ENCODE results near the gene MAVS.
A peak's percentile ranks its signal among the peaks of the same experiment; 100 is the strongest.
"Not testable (repeated sequence)": the region's sequence is repeated elsewhere in the genome, so short reads cannot be mapped to it uniquely, and the experiment has no call there.

MAVS gene

DNA sequence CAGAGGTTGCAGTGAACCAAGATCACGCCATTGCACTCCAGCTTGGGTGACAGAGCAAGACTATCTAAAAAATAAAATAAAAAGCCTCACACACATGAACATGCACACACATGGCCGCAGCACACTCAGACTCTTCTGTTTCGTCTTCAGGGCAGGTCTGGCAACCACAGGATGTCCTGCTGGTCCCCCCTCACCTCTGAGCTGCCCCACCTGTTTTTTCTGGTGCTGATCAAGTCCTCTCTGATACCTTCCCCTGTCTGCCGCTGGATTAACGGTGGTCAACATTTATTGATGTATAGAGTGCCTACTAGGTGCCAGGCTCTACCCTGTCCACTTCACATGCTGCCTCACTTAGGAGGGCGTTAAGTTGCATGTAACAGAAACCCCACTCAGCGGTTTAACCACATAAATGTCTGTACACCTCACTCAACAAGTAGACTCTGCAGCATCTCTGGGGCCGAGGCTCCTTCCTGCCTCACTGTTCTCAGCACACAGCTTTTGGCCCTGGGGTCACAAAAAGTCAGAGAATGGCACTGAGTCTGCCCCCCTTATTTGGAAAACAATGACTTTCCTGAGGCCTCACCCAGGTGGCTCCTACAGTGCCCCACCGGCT lies 30.8 kb upstream of the MAVS start:
- no peak for DNase-seq

DNA sequence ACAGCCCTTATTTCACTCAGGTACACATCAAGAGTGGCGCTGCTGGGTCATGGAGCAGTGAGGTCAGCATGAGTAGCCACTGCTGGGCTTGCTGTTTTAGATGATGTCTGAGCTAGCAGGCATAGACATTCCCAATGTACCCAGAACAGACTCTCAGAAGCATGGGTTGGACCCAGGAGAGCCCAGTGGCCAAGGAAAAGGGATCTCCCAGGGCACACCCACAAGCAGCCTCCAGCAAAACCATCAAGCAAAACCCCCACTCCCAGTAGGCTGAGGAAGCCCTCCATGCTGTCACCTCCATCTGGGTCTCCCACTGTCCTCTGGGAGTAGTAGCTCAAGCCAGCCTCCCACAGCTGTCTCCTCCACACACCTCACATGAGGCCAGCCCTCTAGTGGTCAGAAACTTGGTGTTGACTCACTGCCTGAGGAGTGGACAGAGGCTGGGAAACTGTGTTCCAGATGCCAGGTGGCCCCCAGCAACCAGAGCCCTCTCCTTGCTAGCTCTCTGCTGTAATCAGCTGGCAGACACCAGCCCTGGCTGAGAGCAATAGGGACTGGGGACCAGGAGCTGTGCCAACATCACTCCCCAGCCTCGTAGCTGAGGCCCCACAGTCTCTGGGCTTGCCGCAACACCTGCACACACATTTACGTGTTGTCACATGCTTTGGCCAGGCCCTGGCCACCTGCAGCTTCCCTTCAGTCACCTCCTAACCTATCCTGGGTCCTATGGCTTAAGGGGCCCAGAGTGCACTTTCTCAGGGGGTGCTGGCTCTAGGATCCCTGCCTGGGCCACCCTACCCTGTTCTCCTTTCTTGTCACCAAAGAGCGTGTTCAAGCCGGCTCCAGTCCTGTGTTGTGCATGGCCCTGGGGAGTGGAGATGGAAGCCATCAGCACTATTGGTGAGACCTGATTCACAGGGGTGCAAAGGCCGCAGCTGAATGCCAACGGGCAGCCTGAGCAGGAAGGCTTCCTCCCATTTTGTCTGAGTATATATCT lies 28.2 kb upstream of the MAVS start:
- DNase-seq, result peak; percentile 65

DNA sequence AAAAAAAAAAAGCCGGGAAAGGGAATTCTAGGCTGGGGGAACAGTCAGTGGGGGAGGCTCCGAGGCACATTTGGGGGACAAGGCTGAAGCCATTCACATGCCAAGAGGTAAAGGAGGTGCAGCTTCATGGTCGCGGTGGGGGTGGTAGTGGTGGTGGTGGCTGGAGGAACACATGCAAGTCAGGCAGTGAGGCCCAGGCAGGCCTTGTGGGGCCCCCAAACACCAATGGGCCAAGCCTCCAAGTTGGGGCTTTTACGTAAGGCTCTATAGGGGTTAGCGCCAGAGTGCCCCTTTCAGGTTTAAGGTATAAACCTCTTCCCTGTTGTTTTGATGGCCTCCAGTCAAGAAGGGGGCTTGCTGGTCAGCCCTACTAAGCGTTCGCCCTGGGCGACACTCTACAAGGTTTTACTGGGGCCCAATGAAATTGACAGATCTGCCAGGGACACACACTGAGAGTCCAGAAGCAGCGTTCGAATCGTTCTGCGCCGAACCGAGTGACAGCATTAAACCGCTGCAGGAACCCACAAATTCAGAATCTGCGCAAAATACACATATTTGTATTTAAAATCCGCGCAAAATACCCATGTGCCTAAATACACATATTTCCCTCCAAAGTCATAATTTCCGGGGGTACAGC lies 27.1 kb upstream of the MAVS start:
- no peak for DNase-seq

DNA sequence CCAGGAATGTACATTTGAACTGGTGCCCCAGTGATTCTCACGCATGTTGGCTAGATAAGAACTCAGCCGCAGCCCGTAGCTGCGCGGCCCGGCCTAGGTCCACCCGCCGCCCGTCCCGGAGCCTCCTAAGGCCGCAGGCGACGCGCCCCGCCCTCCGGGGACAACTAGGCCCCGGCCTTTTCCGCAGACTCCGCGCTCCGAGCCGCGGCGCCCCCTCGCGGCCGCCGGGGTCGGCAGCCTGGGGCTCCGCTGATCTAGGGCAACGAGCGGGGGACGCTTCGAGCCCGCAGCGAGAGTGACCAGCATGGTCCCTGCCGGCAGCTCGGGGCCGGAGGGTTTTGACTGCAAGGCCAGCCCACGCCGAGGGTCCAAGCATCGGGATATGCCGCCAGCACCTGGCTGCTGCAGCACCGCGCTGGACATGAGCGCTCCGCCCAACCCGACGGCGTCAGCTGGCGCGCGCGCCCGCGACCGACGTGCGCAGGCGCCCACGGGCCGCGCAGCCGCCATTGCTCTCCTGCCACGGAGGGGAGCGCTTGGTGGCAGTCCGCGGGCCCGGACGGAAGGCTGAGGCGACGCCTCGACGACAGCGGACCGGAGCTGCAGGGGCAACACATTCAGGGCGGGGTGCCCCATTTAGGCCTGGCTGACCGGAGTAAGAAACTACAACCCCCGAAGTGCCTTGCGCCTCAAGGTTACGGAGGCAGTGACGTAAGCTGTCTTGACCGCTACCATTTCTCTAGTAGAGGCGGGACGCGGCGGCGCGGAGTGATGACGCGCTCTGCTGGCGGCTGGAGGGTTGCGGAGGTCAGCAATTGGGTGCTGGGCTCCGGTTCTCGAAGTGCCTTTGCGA lies 26.4 kb upstream of the MAVS start, which contains the start of gene AP5S1:
Gene AP5S1, plus strand, starts transcription at position 500 of the 853 bp plus-strand sequence. CDS start 1,571 bp downstream, outside the sequence.
- DNase-seq, result peak; percentile 98

DNA sequence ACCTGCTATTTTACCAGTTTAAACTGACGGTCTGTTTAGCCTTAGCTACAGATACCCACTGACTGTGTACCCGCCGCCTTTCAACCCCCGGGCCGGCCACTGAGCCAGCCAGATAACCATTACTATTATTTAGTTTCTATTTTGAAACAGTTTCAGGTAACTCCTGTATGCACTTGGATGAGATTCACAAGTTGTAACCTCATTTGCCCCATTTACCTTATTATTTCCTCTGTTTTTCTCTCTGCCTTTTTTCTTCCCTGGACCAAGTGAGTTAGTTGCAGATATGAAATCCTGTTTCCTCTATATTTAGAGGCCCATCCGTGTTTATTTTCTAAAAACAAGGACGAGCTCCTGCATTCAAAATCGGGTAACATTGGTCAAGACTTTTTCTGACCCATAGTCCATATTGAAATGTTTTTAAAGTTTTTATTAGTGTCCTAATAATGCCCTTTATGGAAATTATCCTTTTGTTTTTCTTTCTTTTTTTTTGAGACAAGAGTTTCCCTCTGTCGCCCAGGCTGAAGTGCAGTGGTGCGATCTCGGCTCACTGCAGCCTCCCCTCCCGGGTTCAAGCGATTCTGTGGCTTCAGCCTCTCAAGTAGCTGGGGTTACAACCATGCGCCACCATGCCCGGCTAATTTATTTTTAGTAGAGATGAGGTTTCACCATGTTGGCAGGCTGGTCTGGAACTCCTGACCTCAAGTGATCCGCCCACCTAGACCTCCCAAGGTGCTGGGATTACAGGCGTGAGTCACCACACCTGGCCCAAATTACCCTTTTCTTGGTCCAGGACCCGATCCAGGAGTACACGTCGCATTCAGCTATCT lies 25.5 kb upstream of the MAVS start:
- no peak for DNase-seq

DNA sequence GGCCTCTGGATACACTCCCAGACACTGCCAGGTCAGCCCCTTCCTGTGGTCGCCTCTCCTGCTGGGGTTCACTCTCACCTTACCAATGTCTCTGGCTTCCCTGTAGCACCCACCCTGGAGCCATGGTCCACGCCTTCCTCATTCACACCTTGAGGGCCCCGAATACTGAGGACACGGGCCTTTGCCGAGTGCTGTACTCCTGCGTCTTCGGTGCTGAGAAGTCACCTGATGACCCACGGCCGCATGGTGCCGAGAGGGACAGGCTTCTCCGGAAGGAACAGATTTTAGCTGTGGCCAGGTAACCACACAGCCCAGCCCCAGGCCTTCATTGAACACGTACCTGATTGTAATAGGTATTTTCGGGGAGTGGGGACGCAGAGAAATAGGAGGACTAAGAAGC lies 24.6 kb upstream of the MAVS start:
- no peak for DNase-seq

DNA sequence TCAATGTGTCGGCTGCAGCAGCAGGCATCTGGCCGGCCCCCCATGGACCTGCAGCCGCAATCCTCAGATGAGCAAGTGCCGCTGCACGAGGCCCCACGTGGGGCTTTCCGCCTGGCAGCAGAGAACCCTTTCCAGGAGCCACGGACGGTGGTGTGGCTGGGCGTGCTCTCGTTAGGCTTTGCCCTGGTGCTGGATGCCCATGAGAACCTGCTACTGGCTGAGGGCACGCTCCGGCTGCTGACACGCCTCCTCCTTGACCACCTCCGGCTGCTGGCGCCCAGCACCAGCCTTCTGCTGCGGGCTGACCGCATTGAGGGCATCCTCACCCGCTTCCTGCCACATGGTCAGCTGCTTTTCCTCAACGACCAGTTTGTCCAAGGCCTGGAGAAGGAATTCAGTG lies 22.8 kb upstream of the MAVS start:
- no peak for DNase-seq

DNA sequence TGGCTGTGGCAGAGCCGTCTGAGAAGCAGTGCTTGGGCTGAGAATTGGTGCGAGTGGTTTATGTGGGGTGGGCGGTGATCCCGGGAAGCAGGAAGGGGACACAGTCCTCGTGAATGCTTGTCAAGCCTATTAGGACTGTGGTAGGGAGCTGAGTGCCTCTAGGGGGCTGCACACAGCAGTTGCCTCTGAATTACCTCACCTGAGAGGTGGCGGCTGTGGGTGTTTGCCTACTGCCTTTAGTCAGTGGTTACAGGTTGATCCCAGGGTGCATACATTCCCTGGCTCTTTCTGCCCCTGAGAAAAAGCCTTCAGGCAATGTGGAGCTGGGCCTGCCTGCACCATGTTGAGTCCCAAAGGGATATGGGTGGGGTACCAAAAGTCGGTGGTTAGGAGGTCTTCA lies 21.1 kb upstream of the MAVS start:
- DNase-seq, result no peak

DNA sequence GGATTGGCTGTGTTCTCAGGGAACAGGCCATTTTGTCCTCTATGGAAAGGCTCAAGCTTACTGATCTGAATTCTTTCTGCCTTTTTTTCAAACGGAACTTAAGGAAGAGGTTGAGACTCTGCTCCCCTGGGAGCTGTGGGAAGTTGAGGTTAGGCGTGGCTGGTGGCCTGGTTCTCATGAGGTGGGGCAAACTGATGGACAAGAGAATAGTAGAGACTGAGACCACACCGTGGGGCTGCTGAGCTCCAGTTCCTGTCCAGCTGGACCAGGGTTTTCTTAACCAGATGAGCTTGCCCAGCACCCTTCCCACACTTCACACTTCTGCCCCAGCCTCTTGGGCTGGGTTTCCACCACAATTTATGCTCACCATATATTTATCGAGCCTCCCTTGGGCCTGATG lies 20.2 kb upstream of the MAVS start:
- DNase-seq, result no peak

DNA sequence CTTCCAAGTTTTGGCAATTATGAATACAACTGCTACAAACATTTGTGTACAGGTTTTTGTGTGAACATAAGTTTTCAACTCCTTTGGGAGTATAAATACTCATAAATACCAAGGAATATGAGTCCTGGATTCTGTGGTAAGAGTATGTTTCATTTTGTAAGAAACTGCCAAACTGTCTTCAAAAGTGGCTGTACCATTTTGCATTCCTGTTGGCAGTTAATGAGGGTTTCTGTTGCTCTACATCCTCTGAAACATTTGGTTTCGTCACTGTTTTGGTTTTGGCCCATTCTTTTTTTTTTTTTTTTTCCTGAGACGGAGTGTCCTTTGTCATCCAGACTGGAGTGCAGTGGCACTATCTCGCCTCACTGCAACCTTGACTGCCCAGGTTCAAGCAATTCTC lies 17.8 kb upstream of the MAVS start:
- no peak for DNase-seq

DNA sequence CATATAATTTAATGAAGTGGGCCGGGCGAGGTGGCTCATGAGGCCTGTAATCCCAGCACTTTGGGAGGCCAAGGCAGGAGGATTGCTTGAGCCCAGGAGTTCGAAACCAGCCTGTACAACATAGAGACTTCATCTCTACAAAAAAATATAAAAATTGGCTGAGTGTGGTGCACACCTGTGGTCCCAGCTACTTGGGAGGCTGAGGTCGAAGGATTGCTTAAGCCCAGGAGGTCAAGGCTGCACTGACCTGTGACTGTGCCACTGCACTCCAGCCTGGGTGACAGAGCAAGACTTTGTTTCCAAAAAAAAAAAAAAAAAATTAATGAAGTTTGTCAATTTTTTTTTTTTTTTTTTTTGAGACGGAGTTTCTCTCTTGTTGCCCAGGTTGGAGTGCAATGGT lies 16.7 kb upstream of the MAVS start:
- not testable (repeated sequence) for DNase-seq

DNA sequence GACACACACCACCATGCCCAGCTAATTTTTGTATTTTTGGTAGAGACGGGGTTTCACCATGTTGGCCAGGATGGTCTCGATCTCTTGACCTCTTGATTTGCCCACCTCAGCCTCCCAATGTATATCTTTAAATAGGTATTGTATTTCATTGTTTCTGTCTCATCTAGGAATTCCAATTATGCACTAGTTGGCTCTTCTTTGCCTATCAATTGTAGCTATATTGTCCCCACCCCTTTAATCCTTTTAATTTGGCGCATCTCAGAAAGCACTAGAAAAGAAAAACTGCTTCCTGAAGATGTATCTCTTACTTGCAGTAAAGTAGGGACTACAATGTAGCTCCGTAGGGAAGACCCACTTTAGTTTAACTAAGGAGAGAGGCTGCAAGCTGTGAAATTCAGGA lies 10.5 kb upstream of the MAVS start:
- no peak for DNase-seq

DNA sequence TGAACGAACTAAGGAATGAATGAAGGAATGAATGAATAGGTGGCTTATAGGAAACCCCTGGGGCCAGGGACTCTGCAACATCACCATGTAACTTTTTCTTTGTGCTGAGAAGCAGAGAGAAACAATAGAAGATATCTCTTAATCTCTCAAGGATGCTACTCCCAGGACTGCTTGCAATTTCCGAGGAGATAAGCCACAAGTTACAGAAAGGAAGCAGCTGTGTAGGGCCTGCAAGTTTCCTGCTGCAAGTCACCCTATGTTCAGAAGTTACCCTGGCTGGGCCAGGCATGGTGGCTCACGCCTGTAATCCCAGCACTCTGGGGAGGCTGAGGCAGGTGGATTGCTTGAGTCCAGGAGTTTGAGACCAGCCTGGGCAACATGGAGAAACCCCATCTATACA lies 7.3 kb upstream of the MAVS start:
- DNase-seq, result no peak

DNA sequence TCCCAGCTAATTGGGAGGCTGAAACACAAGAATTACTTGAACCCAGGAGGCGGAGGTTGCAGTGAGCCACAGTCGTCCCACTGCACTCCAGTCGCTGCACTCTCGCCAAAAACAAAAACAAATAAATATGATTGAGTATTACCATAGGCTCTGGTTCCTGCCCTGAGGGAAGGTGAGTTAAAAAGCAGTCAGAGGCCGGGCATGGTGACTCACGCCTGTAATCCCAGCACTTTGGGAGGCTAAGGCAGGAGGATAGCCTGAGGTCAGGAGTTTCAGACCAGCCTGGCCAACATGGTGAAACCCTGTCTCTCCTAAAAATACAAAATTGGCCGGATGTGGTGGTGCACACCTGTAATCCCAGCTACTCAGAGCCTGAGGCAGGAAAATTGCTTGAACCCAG lies 6.4 kb upstream of the MAVS start:
- DNase-seq, result not testable (repeated sequence)

DNA sequence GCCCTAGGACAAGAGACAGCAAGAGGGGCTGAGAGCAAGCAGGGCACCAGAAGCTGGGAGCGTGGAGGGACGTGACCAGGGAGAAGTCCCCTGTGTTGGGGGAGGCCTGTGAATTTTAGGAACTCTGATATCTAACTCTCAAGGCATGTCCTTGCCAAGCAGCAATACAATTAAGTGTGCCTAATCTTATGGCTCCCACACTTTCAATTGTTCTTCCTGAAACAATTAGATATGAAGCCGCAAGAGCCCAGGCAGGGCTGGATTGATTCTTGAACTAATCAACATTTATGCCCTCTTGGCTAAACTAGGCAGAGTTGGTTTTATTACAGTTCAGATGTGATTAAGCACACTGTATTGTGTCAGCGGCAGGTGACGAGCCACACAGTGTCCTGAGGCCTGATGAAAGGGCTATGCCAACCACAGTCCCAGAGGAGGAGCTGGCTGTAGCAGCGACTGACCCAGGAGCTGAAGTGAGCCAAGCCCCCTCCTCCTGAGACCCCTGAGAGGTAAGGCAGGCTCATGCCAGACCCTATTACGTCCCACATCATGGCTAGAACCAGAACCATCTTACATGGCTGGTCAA lies 4.2 kb upstream of the MAVS start:
- DNase-seq, result no peak

DNA sequence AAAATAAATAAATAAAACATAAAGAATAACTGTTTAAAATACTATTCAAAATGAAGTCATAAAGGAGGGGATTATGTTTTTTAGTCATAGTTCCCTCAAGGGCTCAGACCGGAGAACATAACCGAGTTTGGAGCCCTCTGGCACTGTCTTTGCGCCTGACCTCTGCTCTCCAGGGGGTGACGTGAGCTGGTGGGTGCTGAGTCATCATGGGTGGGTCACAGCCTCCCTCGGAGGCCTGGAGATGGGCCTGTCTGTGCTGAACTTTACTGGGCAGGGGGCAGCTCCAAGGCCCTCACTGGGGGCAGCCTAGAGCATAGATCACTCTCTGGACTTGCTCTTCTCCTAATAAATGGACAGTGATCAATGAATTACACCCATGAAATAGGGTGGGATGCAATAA lies 3.1 kb upstream of the MAVS start:
- DNase-seq, result no peak

DNA sequence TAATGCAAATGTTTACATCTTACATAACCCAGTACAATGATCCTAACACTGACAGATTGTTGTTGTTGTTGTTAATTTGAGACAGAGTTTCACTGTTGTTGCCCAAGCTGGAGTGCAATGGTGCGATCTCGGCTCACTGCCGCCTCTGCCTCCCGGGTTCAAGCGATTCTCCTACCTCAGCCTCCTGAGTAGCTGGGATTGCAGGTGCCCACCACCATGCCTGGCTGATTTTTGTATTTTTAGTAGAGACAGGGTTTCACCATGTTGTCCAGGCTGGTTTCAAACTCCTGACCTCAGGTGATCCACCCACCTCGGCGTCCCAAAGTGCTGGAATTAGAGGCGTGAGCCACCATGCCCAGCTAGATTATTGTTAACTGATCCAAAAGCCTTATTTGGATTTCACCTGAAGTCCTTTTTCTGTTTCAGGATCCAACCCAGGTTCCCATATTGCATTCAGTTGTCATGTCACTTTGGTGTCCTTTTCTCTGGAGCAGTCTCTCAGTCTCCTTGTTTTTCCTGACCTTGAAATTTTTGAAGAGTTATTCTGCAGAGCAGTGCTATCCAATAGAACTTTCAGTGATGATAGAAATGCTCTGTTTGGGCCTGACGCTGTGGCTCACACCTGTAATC lies 2.5 kb upstream of the MAVS start:
- not testable (repeated sequence) for DNase-seq

DNA sequence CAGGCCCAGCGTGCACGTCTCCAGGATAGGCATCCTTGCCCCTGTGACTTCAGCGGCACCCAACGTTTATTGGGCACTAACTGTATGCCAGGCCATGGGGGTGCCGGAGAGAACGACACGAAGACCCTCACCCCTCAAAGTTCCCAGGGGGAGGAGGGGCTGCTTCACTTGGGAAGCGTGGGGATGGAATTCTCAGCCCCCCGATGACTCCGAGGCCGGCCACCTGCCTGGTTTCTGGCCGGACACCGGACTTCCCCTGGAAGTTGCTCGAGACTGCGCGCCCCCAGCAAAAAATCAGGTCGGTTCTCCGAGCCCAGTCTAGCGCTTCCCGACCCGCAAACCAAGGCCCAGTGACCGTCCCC lies 275 bp upstream of the MAVS start:
- peak; percentile 50 for DNase-seq

DNA sequence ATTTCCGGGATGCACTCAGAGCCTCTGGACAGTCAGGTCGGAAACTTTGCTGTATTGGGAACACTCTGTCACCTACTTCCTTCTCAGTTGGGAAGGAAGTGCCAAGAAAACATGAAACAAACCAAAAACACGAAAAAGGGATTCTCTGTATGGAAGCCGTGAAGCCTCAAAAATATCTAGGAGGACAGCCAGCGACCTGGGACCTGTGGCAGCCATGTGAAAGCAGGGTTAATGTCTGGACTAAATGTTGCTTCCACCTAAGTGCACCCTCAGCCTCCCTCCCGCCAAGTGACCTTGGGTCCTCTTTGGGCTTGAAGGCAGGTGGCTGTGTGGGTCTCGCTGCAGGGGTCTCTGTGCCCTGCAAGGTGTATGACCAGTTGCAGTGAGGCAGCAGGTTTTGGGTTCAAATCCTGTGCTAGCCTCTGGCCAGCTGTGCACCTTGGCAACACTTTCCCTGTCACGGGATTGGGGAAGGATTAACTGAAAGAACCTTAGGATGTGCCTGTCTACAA lies 851 bp downstream of the MAVS start:
- no peak for DNase-seq

DNA sequence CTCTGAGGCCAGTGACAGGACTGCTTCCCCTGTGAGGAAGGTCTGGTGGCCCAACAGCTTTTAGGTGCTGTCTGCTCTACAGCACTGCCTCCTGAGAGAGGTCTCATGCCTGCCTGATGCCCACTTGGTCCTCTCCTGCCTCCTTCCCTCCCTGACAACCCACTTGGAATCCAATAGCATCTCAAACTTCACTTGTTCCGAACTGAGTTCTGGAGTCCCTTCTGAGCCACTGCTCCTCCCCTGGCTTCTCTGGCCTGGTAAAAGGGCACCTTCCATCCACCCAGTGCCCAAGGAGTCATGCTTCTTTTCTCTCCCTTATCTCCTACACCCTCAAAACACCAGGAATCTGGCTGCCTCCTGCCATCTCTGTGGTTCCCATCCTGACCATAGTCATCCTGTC lies 1.9 kb downstream of the MAVS start:
- no peak for DNase-seq

DNA sequence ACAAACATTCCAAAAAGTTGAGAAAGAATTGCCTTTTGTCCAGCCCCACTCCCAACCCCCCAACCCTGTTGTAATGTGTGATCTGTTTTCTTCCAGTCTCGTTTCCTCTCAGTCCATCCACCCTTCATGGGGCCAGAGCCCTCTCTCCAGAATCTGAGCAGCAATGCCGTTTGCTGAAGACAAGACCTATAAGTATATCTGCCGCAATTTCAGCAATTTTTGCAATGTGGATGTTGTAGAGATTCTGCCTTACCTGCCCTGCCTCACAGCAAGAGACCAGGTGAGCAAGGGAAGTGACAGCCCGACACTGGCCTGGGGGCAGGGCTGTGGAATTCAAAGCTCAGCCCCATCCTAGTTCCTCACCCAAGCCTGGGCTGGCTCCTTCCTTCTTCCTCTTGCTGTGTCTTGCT lies 7.8 kb downstream of the MAVS start:
- DNase-seq, result no peak
